NT2/D1 (cell line): ENCODE measurements around the gene CACNA2D3.

ENCODE experiments used
- DNase-seq: peaks from one replicate; pipeline ENCODE4 v3.0.0-alpha.2; 2011; ENCODE audit warnings: low read depth, low spot score
- H3K27me3 ChIP-seq: 2 replicates; pipeline ENCODE4 v1.6.0; 2011; ENCODE audit warnings: mild to moderate bottlenecking; ENCODE audit not compliant: insufficient read length, insufficient read depth
- H3K36me3 ChIP-seq: 2 replicates; pipeline ENCODE4 v1.6.1; 2011; ENCODE audit warnings: mild to moderate bottlenecking, low read length, mixed read lengths; ENCODE audit not compliant: insufficient read depth, insufficient read length
- H3K4me1 ChIP-seq: 2 replicates; pipeline ENCODE4 v1.5.1; 2011; ENCODE audit not compliant: insufficient read depth, insufficient read length
- H3K4me3 ChIP-seq: 2 replicates; pipeline ENCODE4 v1.5.1; 2011; ENCODE audit warnings: low read depth; ENCODE audit not compliant: insufficient read length
- H3K9ac ChIP-seq: 2 replicates; pipeline ENCODE4 v1.6.0; 2011; ENCODE audit warnings: low read depth; ENCODE audit not compliant: insufficient read length
- H3K9me3 ChIP-seq: 2 replicates; pipeline ENCODE4 v1.5.1; 2011; ENCODE audit warnings: mild to moderate bottlenecking, low read length; ENCODE audit not compliant: insufficient read depth
- SUZ12 ChIP-seq: IDR thresholded peaks from 2 replicates; pipeline ENCODE4 v1.6.1; 2011; ENCODE audit not compliant: insufficient read length, insufficient read depth; ENCODE audit errors: extremely low read depth
- YY1 ChIP-seq: IDR thresholded peaks from 2 replicates; pipeline ENCODE4 v1.6.1; 2011; ENCODE audit not compliant: insufficient read length, insufficient read depth
- ZNF274 ChIP-seq: IDR thresholded peaks from 2 replicates; pipeline ENCODE4 v1.6.1; 2011; ENCODE audit warnings: mild to moderate bottlenecking, low read depth, low read length

CACNA2D3 gene

GRCh38 chr3:54139630-54140029 is 17.3 kb downstream of the CACNA2D3 start:
- TF ChIP-seq ZNF274 (no peak), SUZ12 (no peak), YY1 (no peak)
- Histone ChIP-seq H3K9me3 (no peaks in the 10 kb centered on the region), H3K4me3 (no peak overlapping the region), H3K4me1 (peaks cover 13% of the 10 kb centered on the region), H3K27me3 (no peaks in the 10 kb centered on the region), H3K9ac (no peak overlapping the region), H3K36me3 (no peaks in the 10 kb centered on the region)
- DNase-seq = no peak

- no peak for DNase-seq
- H3K9me3 ChIP-seq = no peaks in the 10 kb centered on the region
- no peaks in the 10 kb centered on the region for H3K36me3 ChIP-seq
- H3K9ac ChIP-seq = no peak overlapping the region
- TF ChIP-seq SUZ12 = no peak
- no peak for TF ChIP-seq YY1
- TF ChIP-seq ZNF274 = no peak
- no peak overlapping the region for H3K4me3 ChIP-seq
- H3K4me1 ChIP-seq = peaks cover 11% of the 10 kb centered on the region
- H3K27me3 ChIP-seq = no peaks in the 10 kb centered on the region
These were observed 21.9 kb downstream of the CACNA2D3 start for GRCh38 chr3:54144284-54144683.

- H3K4me3 ChIP-seq = no peak overlapping the region
- peak overlapping the region; percentile 29 for H3K9ac ChIP-seq
- DNase-seq = no peak
- no peaks in the 10 kb centered on the region for H3K27me3 ChIP-seq
- no peaks in the 10 kb centered on the region for H3K36me3 ChIP-seq
- peaks cover 9% of the 10 kb centered on the region for H3K4me1 ChIP-seq
- no peaks in the 10 kb centered on the region for H3K9me3 ChIP-seq
- TF ChIP-seq ZNF274 (no peak), YY1 (no peak), SUZ12 (no peak)
These were observed 24.3 kb downstream of the CACNA2D3 start for GRCh38 chr3:54146506-54147239.

- peaks cover 5% of the 10 kb centered on the region for H3K4me1 ChIP-seq
- H3K27me3 ChIP-seq = no peaks in the 10 kb centered on the region
- no peak overlapping the region for H3K9ac ChIP-seq
- TF ChIP-seq YY1 (no peak), ZNF274 (no peak), SUZ12 (no peak)
- no peak for DNase-seq
- no peak overlapping the region for H3K4me3 ChIP-seq
- no peaks in the 10 kb centered on the region for H3K9me3 ChIP-seq
- no peaks in the 10 kb centered on the region for H3K36me3 ChIP-seq
These were observed 28.6 kb downstream of the CACNA2D3 start for GRCh38 chr3:54150864-54151467.

GRCh38 chr3:54153477-54153876 is 31.1 kb downstream of the CACNA2D3 start:
- TF ChIP-seq YY1 (no peak), ZNF274 (no peak), SUZ12 (no peak)
- Histone ChIP-seq H3K27me3 (no peaks in the 10 kb centered on the region), H3K9ac (no peak overlapping the region), H3K4me3 (no peak overlapping the region), H3K36me3 (no peaks in the 10 kb centered on the region), H3K4me1 (no peaks in the 10 kb centered on the region), H3K9me3 (no peaks in the 10 kb centered on the region)
- DNase-seq = no peak

- TF ChIP-seq ZNF274 (no peak), YY1 (no peak), SUZ12 (no peak)
- no peaks in the 10 kb centered on the region for H3K4me1 ChIP-seq
- H3K36me3 ChIP-seq = no peaks in the 10 kb centered on the region
- no peaks in the 10 kb centered on the region for H3K9me3 ChIP-seq
- no peak overlapping the region for H3K9ac ChIP-seq
- DNase-seq = no peak
- no peaks in the 10 kb centered on the region for H3K27me3 ChIP-seq
- no peak overlapping the region for H3K4me3 ChIP-seq
These were observed 35.5 kb downstream of the CACNA2D3 start for GRCh38 chr3:54157860-54158259.

GRCh38 chr3:54159917-54160316 is 37.6 kb downstream of the CACNA2D3 start:
- no peak for TF ChIP-seq ZNF274
- TF ChIP-seq YY1 = no peak
- no peak for TF ChIP-seq SUZ12
- Histone ChIP-seq H3K36me3 (no peaks in the 10 kb centered on the region), H3K9me3 (no peaks in the 10 kb centered on the region), H3K27me3 (no peaks in the 10 kb centered on the region), H3K4me3 (no peak overlapping the region), H3K4me1 (peaks cover 3% of the 10 kb centered on the region), H3K9ac (no peak overlapping the region)
- no peak for DNase-seq
